ENCODE data around the gene RIOK2. TPM values are rescaled to one million over a fixed set of nuclear protein-coding genes. Genes with fewer than 3 reads are reported as not detected.

The RIOK2 gene
- total RNA-seq, 2 donors from 2014 or later = 21.4 to 32.2 TPM

GRCh38 chr5:97115932-97116331 is 67.1 kb downstream of the RIOK2 start:
- ATAC-seq (no peak), DNase-seq (ENCODE audit: low spot score in 2 of 2) (no peak)
- Mint-ChIP-seq H3K9me3 (no peaks in the 10 kb centered on the region), H3K27ac (peak overlapping the region in 1 of 2 donors; percentile 39), H3K36me3 (no peaks in the 10 kb centered on the region)

DNA sequence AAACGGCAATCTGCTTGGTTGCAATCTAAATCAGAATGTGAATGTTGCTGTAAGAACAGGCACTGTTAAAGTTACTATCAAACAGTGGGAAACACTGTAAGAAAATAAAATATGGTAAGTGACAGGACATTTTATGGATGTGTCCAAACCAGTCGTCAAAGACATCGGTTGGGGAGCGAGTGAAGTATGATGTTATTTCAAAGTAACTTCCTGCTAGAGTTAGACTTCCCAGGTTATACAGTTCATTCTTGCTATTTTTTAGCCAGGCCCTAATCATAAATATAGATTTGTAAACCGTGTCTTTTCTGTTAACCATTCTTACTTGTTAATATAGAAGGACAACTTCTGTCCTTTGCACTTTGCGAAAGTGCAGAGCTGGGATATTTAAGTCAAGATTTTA is 70.8 kb downstream of the RIOK2 start:
- no peaks in the 10 kb centered on the region for H3K9me3 Mint-ChIP-seq
- ATAC-seq (no peak), DNase-seq (ENCODE audit: low spot score in 2 of 2) (no peak)
- no peak overlapping the region for H3K27ac Mint-ChIP-seq
- no peaks in the 10 kb centered on the region for H3K36me3 Mint-ChIP-seq

- ATAC-seq (no peak), DNase-seq (ENCODE audit: low spot score in 2 of 2) (no peak)
- H3K36me3 Mint-ChIP-seq = no peaks in the 10 kb centered on the region
- H3K9me3 Mint-ChIP-seq = no peaks in the 10 kb centered on the region
- H3K27ac Mint-ChIP-seq = no peak overlapping the region
Observed at GRCh38 chr5:97111616-97112015, 71.4 kb downstream of the RIOK2 start.

- no peak overlapping the region for H3K27ac Mint-ChIP-seq
- no peaks in the 10 kb centered on the region for H3K36me3 Mint-ChIP-seq
- ATAC-seq (no peak), DNase-seq (ENCODE audit: low spot score in 2 of 2) (no peak)
- H3K9me3 Mint-ChIP-seq = no peaks in the 10 kb centered on the region
Observed at GRCh38 chr5:97111004-97111403, 72.0 kb downstream of the RIOK2 start.

Other genes with a start within 250 kb of the RIOK2 start
- 10 to 100 TPM; 60.4 to 64.7 TPM for gene LNPEP, start 247.2 kb downstream of the RIOK2 start, total RNA-seq
- gene LIX1, start 40.6 kb downstream of the RIOK2 start, total RNA-seq = not detected

Data from activated naive CD4-positive, alpha-beta T cell treated with anti-CD3 and anti-CD28 coated beads, Interleukin-2, amount 50 U/mL, for 72 hours (primary cell).